22Rv1 (cell line): Measurements from ENCODE around the gene NBPF8.
A peak's percentile ranks its signal among the peaks of the same experiment; 100 is the strongest.
"Not testable (repeated sequence)": the region's sequence is repeated elsewhere in the genome, so short reads cannot be mapped to it uniquely, and the experiment has no call there.

Source experiments
- H3K27ac ChIP-seq: fragments of 450-650 bp; 2 replicates; pipeline ENCODE4 v1.5.1; 2017
- CTCF ChIP-seq: fragments of 450-650 bp; IDR thresholded peaks from 2 replicates; pipeline ENCODE4 v1.5.1; 2017; ENCODE audit warnings: mild to moderate bottlenecking

Gene NBPF8

GRCh38 chr1:120414911-120415480 lies at the start of gene NBPF8:
NBPF8 (plus strand) TSS chr1:120415035; CDS start chr1:120436523, 21,488 bp downstream.
- H3K27ac ChIP-seq, result peak within 1 kb of the TSS; percentile 26; the same call in 1 of the 2 replicates

- not testable (repeated sequence) for H3K27ac ChIP-seq
Observed at GRCh38 chr1:120367709-120368108, 47.1 kb upstream of the NBPF8 start.

GRCh38 chr1:120386651-120387050 lies 28.2 kb upstream of the NBPF8 start:
- H3K27ac ChIP-seq, result not testable (repeated sequence)

- H3K27ac ChIP-seq, result not testable (repeated sequence)
Observed at GRCh38 chr1:120388597-120389126, 26.2 kb upstream of the NBPF8 start.

- not testable (repeated sequence) for H3K27ac ChIP-seq
Observed at GRCh38 chr1:120391365-120391764, 23.5 kb upstream of the NBPF8 start.

- TF ChIP-seq CTCF, result peak; percentile 34
Observed at GRCh38 chr1:120393316-120394232, 21.3 kb upstream of the NBPF8 start.

GRCh38 chr1:120405348-120405747 lies 9.5 kb upstream of the NBPF8 start:
- not testable (repeated sequence) for H3K27ac ChIP-seq

More at GRCh38 chr1:120393316-120394232, 21.3 kb upstream of the NBPF8 start:
- not testable (repeated sequence) for H3K27ac ChIP-seq

GRCh38 chr1:120414451-120414850 lies 384 bp upstream of the NBPF8 start:
- H3K27ac ChIP-seq, result not testable (repeated sequence)

- peak overlapping the region; percentile 26; the same call in 1 of the 2 replicates for H3K27ac ChIP-seq
Observed at GRCh38 chr1:120415492-120415961, 692 bp downstream of the NBPF8 start.

GRCh38 chr1:120425063-120425462 lies 10.2 kb downstream of the NBPF8 start:
- H3K27ac ChIP-seq, result not testable (repeated sequence)

GRCh38 chr1:120431626-120432025 lies 16.8 kb downstream of the NBPF8 start:
- not testable (repeated sequence) for H3K27ac ChIP-seq

GRCh38 chr1:120433831-120434230 lies 19.0 kb downstream of the NBPF8 start:
- not testable (repeated sequence) for H3K27ac ChIP-seq

- H3K27ac ChIP-seq, result not testable (repeated sequence)
Observed at GRCh38 chr1:120449124-120449523, 34.3 kb downstream of the NBPF8 start.
